ENCODE data around the gene VIL1.

VIL1 gene

DNA sequence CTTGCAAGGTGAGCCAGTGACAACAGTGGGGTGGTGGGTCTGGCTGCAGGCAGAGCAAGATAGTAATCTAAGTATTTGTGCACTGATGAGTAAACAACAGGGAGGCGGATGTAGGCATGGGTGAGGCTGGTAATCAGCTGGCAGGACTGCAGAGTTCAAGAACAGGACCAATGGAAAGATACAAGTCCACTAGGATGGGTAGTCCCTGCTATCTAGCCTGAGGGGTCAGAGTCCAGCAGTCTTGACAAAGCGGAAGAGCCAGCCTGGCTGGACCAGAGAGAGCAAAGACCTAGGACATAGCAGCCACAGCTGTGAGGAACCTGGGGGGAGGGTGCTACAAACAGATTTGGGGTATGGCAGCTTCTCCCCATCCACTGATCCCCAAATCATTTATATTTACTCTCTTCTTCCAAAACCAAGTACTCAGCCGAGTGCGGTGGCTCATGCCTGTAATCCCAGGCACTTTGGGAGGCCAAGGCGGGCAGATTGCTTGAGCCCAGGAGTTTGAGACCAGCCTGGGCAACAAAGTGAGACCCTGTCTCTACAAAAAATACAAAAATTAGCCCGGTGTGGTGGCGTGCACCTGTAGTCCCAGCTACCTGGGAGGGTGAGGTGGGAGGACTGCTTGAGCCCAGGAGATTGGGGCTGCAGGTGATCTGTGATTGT is 25.9 kb downstream of the VIL1 start:
- no peak for DNase-seq (ENCODE audit: low read depth)

DNA sequence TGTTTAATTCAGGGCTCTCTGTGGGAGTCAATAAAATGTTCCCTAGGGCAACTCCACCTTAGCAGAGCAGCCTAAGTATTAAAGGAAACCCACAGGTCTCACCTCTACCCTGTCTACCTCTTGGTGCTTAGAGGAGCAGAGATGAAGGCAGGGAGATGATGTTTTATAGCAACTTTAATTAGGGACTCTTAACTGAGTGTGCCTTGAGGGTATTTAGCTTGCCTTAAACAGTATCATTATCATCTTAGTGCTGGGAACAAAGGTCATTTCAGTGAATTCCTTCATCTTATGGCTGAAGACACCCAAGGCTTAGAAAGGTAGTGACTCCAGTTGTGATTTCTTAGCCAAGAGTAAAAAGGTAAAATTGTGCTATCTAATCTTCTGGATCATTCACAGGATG is 26.7 kb downstream of the VIL1 start:
- DNase-seq (ENCODE audit: low read depth), result no peak

DNA sequence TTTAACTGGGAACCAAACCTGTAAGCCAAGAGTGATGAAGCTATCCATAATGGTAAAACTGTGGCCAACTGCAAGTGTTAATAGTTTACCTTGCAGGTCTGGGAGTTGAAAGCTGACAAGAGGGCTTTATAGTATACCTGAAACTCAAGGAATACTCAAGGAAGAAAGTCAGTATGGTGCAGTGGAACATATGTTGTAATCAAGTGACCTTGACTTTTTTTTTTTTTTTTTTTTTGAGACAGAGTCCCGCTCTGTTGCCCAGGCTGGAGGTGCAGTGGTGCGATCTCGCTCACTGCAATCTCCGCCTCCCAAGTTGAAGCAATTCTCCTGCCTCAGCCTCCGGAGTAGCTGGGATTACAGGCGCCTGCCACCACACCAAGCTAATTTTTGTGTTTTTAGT is 27.6 kb downstream of the VIL1 start:
- no peak for DNase-seq (ENCODE audit: low read depth)

DNA sequence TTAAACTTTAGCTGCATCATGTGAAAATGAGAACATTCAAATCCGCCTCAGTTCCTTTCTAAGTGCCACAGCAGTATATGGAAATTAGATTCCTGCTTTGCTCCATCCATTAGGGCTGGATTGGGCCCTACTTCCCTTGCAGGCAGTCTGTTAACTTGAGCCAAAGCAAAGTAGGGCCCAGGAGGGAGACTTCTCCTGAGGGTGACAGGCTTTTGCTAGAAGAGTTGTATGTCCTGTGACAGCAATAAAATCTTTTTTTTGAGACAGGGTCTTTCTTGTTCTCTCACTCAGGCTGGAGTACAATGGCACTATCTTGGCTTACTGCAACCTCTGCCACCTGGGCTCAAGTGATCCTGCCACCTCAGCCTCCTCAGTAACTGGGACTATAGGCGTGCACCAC is 28.1 kb downstream of the VIL1 start:
- DNase-seq (ENCODE audit: low read depth), result no peak

DNA sequence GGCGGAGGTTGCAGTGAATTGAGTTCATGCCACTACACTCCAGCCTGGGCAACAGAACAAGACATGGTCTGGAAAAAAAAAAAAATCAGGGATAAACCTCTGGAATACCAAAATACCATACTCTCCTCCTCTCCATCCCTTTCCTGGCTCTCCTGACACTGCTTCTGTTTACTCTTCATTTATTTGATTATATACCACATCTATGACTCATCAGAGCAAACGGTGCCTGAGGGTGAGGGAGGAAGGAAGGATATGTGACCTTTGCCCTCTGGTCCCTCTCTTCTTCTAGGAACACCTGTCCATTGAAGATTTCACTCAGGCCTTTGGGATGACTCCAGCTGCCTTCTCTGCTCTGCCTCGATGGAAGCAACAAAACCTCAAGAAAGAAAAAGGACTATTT is 30.0 kb downstream of the VIL1 start:
- no peak for DNase-seq (ENCODE audit: low read depth)

DNA sequence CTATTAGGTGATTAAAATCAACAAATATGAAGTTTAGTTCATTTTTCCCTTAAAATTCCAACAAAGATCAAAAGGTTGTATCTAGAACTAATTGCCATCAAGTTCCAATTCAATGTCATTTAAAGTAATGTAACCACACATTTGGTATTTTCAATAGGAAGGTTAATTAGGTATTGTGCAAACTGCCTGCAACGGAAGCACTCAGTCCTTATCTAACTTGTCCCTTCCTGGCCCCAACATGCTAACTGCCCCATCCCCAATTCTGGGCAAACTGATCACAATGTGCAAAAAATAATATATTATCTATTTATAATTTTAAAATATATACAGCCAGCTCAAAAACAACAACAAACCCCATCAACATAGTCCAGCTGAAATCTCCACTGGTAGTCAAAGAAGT is 33.2 kb downstream of the VIL1 start:
- no peak for DNase-seq (ENCODE audit: low read depth)

DNA sequence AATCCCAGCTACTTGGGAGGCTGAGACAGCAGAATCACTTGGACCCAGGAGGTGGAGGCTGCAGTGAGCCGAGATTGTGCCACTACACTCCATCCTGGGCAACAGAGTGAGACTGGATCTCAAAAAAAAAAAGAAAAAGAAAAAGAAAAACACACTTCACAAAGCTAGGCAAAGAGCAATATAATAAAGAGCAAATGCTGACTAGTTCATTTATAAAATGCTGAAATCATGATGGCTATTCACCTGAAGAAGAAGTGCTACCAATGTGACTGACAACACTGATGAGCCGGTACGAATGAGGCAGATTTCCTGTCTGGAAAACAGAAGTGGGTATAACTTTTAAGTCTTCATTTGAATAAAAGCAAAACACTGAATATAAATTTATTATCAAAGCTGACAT is 37.9 kb downstream of the VIL1 start:
- no peak for DNase-seq (ENCODE audit: low read depth)

DNA sequence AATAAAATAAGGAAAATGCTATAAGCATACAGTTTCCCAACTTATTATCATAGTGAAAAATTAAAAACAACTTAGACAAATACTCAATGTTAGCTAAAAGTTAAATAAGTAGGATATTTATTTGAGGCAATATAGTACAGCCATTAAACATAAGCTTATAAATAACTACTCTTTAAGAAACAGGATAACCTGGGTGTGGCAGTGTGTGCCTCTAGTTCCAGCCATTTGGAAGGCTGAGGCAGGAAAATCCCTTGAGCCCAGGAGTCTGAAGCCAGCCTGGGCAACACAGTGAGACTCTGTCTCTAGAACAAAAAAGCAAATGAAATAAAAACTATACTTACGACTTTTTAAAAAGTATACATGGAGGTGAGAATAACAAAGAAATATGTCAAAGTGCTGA is 39.7 kb downstream of the VIL1 start:
- no peak for DNase-seq (ENCODE audit: low read depth)

DNA sequence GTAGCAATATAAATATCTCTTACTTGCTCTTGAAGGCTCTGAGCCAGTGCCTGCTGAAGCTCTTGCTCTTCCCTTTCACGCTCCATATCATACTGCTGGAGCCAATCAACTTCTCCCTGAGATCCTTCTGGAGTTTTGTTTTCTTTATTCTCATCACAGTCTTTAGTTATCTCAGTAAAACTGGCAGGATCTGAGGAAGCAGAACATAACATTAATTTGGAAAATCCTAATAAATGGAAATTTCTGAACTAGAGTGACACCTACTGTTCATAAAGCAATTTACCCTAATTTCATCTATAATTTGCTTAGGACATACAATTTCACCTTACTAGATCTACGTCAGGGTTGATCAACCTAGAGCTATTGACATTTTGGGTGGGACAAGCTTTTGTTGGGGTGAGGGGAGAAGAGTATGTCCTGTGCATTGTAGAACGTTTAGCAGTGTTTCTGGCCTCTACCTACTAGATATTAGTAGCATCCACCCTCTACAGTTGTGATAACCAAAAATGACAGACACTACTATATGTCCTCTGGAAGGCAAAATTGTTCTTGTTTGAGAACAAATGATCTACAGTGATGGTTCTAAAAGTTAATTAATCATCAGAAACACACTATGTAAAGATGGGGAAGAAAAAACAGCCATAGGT is 47.2 kb downstream of the VIL1 start:
- DNase-seq (ENCODE audit: low read depth), result no peak

DNA sequence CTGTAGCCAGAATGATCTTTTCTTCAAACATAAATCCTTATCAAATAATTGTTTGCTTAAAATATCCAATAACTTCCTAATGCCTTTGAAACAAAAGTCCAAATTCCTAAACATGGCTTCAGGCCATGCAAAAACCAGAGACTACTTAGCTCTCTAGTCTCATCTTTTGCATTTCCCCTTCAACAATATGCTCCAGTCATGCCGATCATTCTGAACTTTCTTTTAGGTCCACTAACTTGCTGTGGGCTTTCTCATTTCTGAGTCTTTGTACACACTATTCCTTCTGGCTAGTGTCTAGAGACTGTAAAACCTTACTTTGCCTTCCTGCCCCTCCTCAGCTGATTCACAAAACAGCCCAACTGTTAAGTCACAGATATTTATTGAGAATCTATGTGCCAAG is 51.5 kb downstream of the VIL1 start:
- DNase-seq (ENCODE audit: low read depth), result no peak

DNA sequence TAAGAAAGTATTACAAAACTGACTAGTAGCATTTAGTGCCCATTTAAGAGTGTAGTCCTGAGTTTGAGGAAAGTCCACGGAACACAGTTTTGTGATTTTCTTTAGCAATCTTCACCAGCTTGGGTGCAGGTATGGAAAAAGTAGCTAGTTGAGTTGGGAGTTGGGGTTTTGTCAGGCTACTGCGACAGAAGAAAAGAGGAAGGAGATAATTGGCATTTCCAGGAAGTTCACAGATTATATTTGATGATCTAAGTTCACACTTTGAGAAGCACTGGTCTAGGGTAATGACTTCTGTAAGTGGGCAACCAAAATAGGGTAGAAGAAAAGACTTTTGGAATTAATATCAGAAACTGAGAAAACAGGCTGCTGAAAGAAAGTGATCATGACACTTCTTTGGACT is 52.1 kb downstream of the VIL1 start:
- no peak for DNase-seq (ENCODE audit: low read depth)

DNA sequence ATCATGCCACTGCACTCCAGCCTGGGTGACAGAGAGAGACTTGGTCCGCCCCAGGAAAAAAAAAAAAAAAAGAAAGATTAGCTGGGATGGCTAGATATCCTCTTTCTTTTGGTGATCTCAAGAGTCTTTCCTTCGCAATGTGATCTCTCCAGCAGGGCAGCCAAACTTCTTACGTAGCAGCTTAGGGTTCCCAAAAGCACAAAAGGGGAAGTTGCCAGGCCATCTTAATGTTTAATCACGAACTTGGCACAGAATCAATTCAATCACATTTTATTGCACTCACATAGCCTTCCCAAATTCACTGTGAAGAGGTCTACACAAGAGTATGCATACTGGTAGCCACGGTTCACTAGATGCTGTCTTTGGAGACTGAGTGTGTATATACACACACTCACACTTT is 53.1 kb downstream of the VIL1 start:
- no peak for DNase-seq (ENCODE audit: low read depth)

DNA sequence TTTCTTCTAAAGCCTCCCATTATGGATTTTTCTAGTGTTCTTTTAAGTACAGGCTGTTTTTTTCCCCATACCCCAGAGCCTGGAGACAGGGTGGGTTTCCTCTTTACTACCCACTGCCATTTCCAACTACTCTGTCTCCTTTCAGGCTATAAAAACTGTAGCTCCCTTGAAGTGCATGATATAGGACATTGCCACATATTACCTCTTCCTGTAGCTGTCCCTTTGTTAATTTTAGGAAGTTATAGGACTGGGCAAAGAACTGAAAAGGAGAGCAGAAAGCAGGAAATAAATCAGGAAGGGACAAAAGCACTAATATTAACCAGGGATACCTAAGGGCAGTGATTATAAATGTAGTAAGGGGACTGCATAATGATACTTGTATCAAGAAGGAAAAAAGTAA is 54.1 kb downstream of the VIL1 start:
- no peak for DNase-seq (ENCODE audit: low read depth)

DNA sequence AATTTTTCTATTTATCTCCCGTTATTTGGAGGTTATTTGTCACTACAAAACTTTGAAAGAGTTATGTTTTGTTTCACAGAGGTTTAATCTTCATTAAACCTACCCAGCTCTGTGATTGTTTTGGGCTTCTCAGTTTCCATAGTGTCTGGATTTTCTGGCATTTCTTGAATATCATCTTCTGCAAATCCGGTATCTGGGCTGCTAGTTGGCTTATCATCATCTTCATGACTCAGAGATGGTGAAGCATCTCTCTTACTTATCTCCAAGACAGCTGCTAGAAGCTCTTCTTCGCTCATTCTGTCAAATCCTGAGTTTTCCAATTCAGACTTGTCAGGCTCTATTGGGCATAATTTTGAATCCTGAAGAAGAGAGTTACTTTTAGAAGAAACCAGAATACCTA is 55.6 kb downstream of the VIL1 start:
- no peak for DNase-seq (ENCODE audit: low read depth)

DNA sequence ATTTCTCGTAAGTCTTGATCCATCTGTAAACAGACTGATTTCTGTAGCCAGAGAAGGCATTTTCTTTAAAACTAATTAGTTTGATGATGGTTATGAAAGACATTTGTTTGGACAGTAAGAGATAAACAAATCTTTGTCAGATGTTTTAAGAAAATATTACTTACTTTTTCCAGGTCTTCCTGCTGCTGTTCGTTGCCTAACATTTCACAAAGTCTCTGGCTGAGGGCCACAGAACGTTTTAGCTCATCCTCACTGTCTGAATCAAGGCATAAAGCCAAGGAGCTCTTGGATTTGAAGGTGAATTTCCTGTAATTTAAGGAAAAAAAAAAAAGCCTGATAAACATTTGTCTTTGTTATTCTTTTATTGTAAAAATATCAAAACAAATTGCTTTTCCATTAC is 57.8 kb downstream of the VIL1 start:
- no peak for DNase-seq (ENCODE audit: low read depth)

DNA sequence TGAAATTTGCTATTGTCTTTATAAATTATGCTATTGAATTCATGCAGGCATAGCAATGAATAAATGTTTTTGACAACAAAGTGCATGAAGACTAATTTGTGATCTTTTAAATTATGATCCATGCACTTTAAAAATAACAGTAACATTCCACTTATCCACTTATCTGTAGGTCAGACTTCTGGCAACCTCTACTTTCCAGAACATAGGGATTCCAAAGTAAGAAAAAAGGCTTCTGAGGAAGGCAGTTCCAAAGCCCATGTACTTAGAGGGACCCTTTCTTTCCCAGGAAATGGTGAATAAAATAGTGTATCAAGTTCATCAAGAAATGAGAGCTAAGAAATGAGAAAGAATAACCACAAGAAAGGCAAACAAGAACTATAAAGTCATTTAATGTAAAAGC is 58.3 kb downstream of the VIL1 start:
- DNase-seq (ENCODE audit: low read depth), result no peak

DNA sequence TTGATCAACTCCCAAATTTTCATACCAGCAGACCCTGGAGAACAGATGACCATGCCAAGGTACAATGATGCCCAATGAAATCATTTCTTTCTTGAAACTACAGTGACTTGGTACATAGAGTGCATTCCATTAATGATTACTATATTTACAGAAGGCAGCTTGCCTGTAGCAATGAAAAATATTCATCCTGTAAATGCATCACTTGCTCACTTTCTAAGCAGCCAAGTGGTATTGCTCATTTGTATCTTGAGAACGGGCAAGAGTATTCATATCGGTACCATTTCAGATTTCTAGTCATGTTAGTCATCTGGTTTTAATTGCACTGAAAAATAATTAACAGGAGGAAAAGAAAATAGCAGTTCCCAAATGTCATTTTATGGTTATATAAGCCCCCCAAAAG is 59.6 kb downstream of the VIL1 start:
- DNase-seq (ENCODE audit: low read depth), result no peak

DNA sequence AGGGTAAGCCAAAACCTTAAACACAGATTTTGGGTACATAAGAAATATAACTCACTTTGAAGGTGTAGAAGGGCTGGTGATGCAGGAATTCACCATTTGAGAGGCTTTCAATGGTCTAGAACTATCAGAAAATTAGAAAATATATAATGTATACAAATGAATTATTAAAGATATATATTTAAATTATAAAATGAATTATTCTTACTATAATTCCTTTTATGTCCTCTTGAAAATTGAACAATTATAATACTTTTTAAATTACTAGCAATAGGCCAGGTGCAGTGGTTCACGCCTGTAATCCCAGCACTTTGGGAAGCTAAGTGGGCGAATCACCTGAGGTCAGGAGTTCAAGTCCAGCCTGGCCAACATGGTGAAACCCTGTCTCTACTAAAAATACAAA is 60.7 kb downstream of the VIL1 start:
- DNase-seq (ENCODE audit: low read depth), result no peak

DNA sequence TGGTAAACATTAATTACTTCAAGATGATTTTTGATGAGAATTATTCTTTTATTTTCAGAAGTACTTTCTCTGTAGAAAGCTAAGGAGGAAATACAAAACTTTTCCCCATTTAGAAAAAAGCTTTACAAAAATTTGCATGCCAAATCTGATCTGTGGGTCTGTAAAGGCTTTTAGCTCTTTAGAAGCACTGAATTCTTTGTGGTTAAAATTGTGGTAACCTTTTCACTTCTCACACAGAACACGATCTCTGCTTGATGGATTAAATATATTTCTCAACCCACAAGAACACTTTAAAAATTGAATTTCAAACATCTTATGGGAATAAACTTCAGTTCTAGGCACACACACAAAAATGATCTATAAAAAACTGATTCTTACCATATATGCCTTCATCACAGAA is 63.7 kb downstream of the VIL1 start:
- DNase-seq (ENCODE audit: low read depth), result no peak

DNA sequence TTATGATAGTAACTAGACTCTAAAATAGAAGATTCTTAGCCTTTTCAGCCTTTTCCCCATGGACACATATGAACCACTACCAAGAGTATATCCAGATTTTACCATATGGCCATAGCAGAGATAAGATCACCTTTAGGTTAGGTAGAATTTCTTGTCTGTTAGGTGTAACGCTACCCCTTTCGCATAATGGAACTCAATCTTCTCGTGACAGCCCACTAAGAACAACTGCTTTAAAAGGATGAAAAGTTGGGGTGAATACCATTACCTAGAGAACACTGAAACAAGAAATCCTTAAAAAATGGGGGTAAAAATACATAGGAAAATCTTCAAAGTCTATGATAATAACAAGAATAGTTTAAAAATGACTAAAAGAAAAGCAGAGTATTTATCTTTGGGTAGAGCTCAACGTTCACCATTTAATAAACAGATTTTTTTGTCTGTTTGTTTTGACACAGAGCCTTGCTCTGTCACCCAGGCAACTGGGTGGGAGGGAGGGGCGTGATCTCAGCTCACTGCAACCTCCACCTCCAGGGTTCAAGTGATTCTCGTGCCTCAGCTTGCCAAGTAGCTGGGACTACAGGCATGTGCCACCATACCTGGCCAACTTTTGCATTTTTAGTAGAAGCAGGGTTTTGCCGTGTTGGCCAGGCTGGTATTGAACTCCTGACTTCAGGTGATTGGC is 67.2 kb downstream of the VIL1 start:
- no peak for DNase-seq (ENCODE audit: low read depth)

DNA sequence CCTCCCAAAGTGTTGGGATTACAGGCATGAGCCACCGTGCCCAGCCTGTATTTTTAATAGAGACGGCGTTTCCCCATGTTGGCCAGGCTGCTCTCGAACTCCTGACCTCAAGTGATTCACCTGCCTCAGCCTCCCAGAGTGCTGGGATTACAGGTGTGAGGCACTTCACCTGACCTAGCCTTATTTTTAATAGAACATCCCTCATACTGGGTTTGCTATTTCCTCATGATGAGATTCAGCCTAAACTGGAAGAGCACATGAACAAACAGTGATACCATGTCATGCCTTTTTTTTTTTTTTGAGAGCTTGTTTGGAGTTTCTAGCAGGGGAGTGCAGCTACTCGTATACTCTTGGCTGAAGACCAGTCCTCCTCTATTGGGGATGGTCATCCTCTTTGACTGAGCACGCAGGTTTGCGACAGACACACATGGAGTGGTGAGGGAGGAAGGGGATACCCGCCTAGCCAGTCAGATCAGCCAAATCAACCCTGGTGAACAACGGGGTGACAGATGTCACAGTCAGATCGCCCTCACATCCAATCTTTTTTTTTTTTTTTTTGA is 81.7 kb downstream of the VIL1 start:
- DNase-seq (ENCODE audit: low read depth), result no peak

DNA sequence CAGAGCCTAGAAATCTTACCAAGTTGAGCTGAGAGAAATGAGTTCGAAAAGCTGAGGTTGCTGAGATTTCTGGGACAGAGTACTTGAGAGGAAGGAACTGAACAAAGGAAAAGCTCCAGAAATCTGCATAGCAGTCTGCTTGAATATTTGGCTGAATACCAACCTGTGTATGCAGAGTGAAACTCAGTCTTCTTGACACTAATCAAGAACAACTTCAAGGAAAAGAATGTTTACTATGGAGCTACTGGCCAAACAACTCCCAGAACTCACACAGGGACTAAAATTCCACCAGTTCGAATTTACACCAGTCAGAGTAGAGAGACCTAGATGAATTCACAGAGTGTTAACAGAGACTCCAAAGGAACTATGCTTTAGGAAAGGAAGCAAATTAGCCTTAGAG is 82.7 kb downstream of the VIL1 start:
- no peak for DNase-seq (ENCODE audit: low read depth)
